Ovary (tissue), 3 donors: ENCODE results near the gene ZFPL1.

Source experiments
- EP300 ChIP-seq: sonication (generic); formaldehyde crosslinking; IDR thresholded peaks from one replicate; pipeline ENCODE4 v1.6.1; 2017; ENCODE audit warnings: antibody characterized with exemption
- POLR2A ChIP-seq: fragments of 450-650 bp; IDR thresholded peaks from one replicate; pipeline ENCODE4 v1.6.1; 2017; ENCODE audit warnings: antibody characterized with exemption, mild to moderate bottlenecking, moderate library complexity
- TF ChIP-seq, protein P1 (sequence below), 3 donors: fragments of 450-650 bp in 2 of 3; fragments of 200-600 bp in 1 of 3; IDR thresholded peaks; one replicate each; pipeline versions ENCODE4 v1.5.1 to v1.8.0; 2016 to 2022; ENCODE audit warnings: antibody characterized with exemption in 3 of 3, mild to moderate bottlenecking in 1 of 3
- donor health status: DM: no; HTN: no; CAD: no.

- no peak for TF ChIP-seq POLR2A
- TF ChIP-seq, protein P1, sequence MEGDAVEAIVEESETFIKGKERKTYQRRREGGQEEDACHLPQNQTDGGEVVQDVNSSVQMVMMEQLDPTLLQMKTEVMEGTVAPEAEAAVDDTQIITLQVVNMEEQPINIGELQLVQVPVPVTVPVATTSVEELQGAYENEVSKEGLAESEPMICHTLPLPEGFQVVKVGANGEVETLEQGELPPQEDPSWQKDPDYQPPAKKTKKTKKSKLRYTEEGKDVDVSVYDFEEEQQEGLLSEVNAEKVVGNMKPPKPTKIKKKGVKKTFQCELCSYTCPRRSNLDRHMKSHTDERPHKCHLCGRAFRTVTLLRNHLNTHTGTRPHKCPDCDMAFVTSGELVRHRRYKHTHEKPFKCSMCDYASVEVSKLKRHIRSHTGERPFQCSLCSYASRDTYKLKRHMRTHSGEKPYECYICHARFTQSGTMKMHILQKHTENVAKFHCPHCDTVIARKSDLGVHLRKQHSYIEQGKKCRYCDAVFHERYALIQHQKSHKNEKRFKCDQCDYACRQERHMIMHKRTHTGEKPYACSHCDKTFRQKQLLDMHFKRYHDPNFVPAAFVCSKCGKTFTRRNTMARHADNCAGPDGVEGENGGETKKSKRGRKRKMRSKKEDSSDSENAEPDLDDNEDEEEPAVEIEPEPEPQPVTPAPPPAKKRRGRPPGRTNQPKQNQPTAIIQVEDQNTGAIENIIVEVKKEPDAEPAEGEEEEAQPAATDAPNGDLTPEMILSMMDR (IDR thresholded peaks at IDR 0.05): no peak
- TF ChIP-seq EP300: no peak
Measured at GRCh38 chr11:65084598-65085375, 765 bp downstream of the ZFPL1 start.
